Anterior cingulate cortex (tissue), 58 donors: ENCODE data around the gene RXFP4.

ENCODE experiments used
- DNase-seq, 58 donors: peaks; one replicate each; lab custom pipeline; 2025; lab: John Stamatoyannopoulos, UW

Gene RXFP4

DNA sequence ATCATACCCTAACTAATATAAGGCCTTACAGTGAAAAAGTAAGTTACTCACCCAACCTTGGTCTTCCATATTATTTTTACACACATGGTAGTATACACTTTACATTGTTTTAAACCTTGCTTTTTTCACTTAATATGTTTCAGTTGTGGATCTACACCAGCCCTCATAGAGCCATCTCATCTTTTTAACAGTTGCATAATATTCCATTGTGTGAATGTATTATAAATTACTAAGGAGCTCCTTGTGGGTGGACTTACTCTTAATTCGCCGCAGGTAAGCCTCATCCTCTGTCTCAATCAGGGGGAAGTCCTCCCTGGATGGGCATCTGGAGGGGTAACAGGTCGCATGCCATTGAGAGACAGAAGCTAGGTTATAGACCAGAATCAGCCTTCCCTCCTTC is 13.2 kb downstream of the RXFP4 start:
- DNase-seq: no peak

DNA sequence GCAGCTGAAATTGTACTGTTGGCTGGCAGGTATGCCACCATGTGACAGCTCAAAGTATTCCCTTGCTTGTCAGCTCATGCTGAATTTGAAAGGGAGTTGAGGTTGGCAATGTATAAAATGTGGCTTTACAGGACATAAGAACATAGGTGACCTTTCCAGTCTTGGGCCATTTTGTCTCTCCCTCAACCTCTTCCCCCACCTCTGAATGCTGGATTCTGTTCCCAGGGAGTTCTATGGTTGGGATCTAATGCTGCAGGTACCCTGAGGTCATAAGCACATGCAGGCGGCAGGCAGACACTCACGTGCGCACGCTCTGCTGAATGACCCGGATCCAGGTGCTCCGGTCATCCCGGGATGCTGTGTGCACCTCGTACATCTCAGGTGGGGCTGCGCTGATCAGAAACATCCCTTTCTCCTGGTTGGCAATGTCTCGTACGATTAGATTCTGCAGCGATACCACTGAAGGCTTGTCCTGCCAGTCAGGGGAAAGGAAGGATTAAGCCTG is 16.0 kb downstream of the RXFP4 start:
- DNase-seq: no peak

DNA sequence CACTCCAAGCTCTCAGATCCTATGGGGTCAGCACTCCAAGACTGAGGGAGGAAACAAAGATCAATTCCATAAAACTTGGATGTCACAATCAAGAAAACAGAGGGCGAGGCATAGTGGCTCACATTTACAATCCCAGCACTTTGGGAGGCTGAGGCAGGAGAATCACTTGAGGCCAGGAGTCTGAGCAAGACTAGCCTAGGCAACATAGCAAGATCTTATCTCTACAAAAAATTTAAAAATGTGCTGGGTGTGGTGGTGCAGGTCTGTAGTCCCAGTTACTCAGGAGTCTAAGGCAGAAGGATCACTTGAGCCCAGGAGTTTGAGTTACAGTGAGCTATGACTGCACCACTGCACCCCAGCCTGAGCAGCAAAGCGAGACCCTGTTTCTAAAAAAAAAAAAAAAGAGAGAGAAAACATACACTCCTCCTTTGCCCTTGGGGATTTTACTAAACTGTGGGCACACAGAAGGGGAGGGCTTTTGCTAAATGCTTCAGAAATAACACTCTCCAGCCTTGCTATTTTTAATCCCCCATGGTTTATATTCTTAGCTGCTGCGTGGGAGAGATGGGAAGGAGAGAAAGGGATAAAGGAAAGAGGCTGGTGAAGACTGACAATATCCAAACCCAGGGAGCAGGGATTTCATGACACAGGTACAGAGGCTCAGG is 18.8 kb downstream of the RXFP4 start:
- DNase-seq: peak in 1 of 58 donors; percentile 49

DNA sequence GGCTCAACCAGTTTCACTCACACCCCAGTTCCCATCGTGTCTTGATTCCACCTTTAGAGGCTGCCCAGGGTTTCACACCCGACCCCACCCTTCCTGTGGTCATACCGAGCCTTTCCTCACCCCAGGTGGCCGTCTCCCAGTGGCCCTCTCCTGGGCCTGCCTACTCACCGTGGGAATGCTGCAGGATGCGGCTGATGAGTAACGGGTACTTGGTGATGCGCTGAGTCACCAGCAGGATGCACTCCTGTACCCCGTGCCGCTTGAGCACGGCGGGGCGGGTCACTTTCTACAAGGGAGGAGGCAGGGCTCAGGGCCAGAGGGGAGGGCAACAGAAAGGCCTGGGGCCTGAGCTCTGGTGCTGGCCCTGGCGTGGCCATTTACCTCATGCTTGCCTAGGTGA is 20.5 kb downstream of the RXFP4 start:
- peak in 25 of 58 donors; percentile 17 to 66 (median 32) for DNase-seq

- DNase-seq: peak in 2 of 58 donors; percentile 7 to 56
These were observed 21.3 kb downstream of the RXFP4 start for GRCh38 chr1:155962599-155963211.

DNA sequence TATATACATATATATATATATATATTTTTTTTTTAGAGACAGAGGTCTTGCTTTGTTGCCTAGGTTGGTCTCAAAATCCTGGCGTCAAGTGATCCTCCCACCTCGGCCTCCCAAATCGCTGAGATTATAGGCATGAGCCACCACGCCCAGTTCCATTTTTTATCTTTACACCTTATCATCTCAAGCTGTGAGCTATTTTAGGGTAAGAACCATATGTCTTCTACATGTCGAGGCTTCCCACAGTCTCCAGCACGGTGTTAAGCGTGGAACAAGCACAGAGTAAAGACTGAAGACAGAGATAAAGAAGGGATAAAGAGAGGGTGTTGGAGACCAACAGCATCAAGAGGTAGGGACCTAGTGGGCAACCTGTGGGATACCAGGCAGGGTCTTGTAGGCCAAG is 22.8 kb downstream of the RXFP4 start:
- peak in 3 of 58 donors; percentile 10 to 39 (median 31) for DNase-seq

DNA sequence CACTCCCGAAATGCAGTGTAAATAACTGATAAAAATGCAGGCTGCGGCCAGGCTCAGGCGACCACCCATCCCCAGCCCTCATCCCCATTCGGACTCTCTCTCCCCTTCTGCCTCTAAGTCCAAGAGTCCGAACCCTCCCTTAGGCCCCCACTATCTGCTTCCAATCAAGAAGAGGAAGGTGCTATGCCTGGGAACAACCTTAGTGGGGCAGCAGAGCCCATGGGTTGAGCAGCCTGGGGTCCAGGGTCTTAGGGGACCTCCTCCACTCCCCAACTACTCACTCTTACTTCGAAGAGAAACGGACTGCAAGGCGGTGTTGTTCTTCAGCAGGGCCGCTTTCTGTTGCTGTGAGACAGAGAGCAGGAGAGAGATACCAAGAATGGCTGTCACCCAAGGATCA is 24.7 kb downstream of the RXFP4 start:
- DNase-seq: peak in 5 of 58 donors; percentile 12 to 22 (median 19)

DNA sequence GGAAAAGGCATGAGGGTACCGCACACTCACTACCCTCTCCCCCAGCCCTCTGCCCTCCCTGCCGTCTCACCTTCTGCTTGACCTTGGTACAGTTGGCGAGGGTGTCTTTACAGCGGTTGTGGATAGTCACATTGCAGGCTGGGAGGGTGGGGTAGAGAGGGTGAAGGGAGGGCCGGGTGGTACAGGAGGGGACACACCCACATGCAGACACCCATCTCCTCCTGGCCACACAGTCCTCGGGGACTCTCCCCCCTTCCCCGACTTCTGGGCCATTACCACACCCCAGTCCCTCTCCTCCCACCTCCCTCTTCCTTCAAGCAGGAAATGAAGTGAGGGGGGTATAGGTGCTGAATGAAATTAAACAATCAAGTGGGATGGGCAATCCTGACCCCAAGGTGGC is 25.3 kb downstream of the RXFP4 start:
- DNase-seq: no peak

DNA sequence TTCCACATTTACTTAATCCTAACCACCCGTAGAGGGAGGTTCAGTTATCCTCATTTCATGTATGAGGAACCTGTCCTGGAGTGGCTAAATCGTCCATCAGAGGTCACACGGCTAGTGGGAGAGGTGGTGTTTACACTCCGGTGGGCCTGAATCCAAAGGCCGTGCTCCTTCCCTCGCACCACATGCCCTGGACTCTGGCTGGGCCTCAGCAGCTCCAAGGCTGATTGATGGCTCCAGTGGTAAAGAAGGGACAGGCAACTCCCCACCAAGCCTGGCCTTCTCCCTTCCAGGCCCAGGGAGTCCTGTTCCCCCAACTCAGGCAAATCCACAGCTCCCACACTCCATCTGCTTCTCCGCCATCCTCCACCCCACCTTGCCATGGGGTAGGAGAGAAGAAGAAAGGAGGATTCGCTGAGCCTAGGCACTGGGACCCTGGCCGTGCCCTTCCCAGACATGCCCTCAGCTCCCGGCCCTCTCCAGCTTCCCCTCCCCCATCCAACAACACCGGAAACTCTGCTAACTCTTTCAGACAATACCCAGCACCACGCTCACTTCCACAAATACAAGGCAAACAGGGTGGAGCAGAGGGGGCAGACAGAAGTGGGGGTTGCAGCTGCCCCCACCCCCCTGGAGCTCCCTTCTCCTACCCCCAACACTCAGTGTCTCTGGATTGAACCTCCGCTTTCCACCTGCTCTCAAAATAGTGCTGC is 26.1 kb downstream of the RXFP4 start:
- peak in 20 of 58 donors; percentile 23 to 70 (median 43) for DNase-seq

- DNase-seq: no peak
These were observed 26.6 kb downstream of the RXFP4 start for GRCh38 chr1:155968051-155968400.

DNA sequence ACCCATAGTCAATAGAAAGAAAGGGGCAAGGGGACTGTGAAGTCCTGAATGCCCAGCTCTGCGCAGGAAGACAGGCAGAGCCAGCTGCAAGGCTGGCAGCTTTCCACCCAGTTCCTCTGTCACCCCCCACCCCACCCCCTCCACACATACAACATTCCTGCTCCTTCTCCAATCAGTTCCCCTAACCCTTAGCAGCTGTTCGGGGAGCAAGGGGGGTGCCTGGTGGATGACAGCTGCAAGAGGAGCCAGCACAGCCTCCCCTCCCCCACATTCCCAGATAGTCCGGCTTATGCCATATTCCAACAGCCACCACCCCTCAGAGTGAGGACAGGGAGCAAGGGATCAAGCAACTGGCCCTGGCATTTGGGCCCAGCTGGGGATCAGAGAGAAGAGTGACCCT is 27.2 kb downstream of the RXFP4 start:
- DNase-seq: peak in 54 of 58 donors; percentile 35 to 91 (median 80)

DNA sequence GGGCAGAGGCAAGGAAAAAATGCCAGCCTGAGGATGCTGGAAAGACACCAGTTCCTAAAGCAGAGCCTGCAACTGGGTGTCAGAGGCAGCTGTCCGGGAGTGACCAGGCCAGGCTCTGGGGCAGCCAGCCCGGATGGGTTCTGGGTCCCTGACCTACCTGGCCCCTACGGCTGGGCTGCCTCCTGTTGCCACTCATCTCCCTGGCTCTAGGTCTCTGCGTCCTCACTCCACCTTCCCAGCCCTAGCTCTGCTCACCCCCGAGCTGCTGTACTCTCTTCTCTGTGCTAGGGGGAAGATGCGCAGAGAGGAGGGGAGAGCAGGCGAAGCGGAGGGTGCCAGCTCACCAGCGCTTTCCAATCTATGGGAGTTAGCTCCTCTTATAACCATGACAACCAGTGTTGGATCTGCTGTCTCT is 27.9 kb downstream of the RXFP4 start:
- DNase-seq: peak in 43 of 58 donors; percentile 27 to 79 (median 58)

- DNase-seq: peak in 52 of 58 donors; percentile 29 to 85 (median 66)
These were observed 29.2 kb downstream of the RXFP4 start for GRCh38 chr1:155970531-155971167.

GRCh38 chr1:155971910-155972809 is 30.7 kb downstream of the RXFP4 start:
- DNase-seq: peak in 38 of 58 donors; percentile 18 to 83 (median 56)

- peak in 3 of 58 donors; percentile 15 to 24 (median 18) for DNase-seq
These were observed 32.3 kb downstream of the RXFP4 start for GRCh38 chr1:155973723-155974122.

DNA sequence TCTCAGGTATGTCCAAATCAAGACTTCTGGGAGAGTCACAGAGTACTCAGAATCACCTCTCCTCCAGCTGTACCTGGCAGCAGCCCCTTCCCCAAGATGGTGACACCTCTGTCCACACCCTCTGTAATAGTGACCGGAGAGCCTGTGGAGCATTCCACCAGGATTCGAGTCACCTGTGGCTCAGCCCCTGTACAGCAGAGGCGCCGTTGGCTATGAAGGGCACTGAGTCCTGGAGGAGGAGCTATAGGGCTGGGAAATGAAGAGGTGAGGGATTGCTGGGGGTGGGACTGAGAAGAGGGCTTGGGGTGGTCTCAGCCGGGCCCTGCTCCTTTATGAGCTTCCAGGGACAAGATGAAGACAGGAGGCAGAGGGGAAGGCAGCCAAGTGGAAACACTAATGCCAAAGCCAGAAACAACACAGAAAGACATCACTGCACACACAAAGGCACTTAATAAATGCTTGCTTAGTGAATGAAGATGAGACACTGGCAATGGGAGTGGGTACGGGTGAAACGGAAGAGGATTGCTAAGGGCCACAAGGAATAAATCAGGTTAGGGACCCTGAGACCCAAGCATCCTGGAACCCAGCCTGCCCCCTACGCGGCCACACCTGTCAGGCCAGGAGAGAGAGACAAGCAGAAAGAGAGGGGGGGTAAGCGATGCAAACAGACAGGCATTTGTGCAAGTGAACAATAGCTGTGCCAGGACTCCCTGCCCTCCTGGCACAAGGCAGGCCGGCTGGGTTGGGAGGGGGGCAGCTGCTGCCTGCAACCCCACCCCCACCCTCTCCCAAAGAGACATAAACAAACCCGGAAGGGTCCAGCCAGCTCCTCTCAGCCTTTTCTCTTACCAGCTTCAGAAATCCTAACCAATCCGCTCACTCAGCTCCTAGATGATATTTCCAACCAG is 33.0 kb downstream of the RXFP4 start:
- DNase-seq: peak in 53 of 58 donors; percentile 36 to 93 (median 77)

- DNase-seq: peak in 3 of 58 donors; percentile 18 to 51 (median 32)
These were observed 34.1 kb downstream of the RXFP4 start for GRCh38 chr1:155975375-155976061.
